HepG2 (cell line): ENCODE measurements around the gene PGGT1B. TPM values are rescaled to one million over a fixed set of nuclear protein-coding genes. Genes with fewer than 3 reads are reported as not detected.
A peak's percentile ranks its signal among the peaks of the same experiment; 100 is the strongest.

ENCODE experiments used
- ARNT ChIP-seq: fragments of 450-650 bp; IDR thresholded peaks from 2 replicates; pipeline ENCODE4 v1.6.1; 2017
- BCLAF1 ChIP-seq: fragments of 450-650 bp; IDR thresholded peaks from 2 replicates; pipeline ENCODE4 v1.6.1; 2017; ENCODE audit warnings: mild to moderate bottlenecking
- CREB3 ChIP-seq: sonication (generic); formaldehyde crosslinking; IDR thresholded peaks from 2 replicates; pipeline ENCODE4 v1.5.0; 2020; ENCODE audit warnings: missing genetic modification reagents
- FOXJ3 ChIP-seq: sonication (generic); formaldehyde crosslinking; IDR thresholded peaks from 2 replicates; pipeline ENCODE4 v1.4.0; 2020; ENCODE audit warnings: missing genetic modification reagents, mild to moderate bottlenecking, borderline replicate concordance
- GLI4 ChIP-seq: sonication (generic); formaldehyde crosslinking; IDR thresholded peaks from 2 replicates; pipeline ENCODE4 v1.5.1; 2020; ENCODE audit warnings: missing genetic modification reagents, mild to moderate bottlenecking, moderate library complexity, borderline replicate concordance
- KMT2B ChIP-seq: IDR thresholded peaks from 2 replicates; pipeline ENCODE4 v1.6.1; 2016; ENCODE audit warnings: missing genetic modification reagents, missing compliant biosample characterization
- MTF2 ChIP-seq: sonication (generic); formaldehyde crosslinking; IDR thresholded peaks from 2 replicates; pipeline ENCODE4 v1.5.0; 2020; ENCODE audit warnings: missing genetic modification reagents, borderline replicate concordance
- MXD4 ChIP-seq: IDR thresholded peaks from 2 replicates; pipeline ENCODE4 v1.6.1; 2016; ENCODE audit warnings: mild to moderate bottlenecking, missing biosample characterization, missing genetic modification reagents
- MYNN ChIP-seq: sonication (generic); formaldehyde crosslinking; IDR thresholded peaks from 2 replicates; pipeline ENCODE4 v1.4.0; 2020; ENCODE audit warnings: mild to moderate bottlenecking, low read depth, missing genetic modification reagents
- NCOA5 ChIP-seq: sonication (generic); formaldehyde crosslinking; IDR thresholded peaks from 2 replicates; pipeline ENCODE4 v1.4.0; 2020; ENCODE audit warnings: missing genetic modification reagents
- NR1H2 ChIP-seq: sonication (generic); formaldehyde crosslinking; IDR thresholded peaks from 2 replicates; pipeline ENCODE4 v1.8.1; 2022; ENCODE audit warnings: low read depth, missing genetic modification reagents, borderline replicate concordance
- PAX8 ChIP-seq: sonication (generic); formaldehyde crosslinking; IDR thresholded peaks from 2 replicates; pipeline ENCODE4 v1.8.0; 2022; ENCODE audit warnings: mild to moderate bottlenecking, missing genetic modification reagents, borderline replicate concordance
- RBM39 ChIP-seq: fragments of 200-400 bp; formaldehyde crosslinking; IDR thresholded peaks from one replicate; pipeline ENCODE4 v1.6.1; 2018; ENCODE audit warnings: antibody characterized with exemption, mild to moderate bottlenecking, low read depth, low read length; ENCODE audit not compliant: poor library complexity, severe bottlenecking
- SRSF1 ChIP-seq: fragments of 200-400 bp; formaldehyde crosslinking; optimal IDR thresholded peaks from 2 replicates; pipeline ENCODE3; 2017; ENCODE audit warnings: mild to moderate bottlenecking, low read depth, low read length, moderate library complexity
- THYN1 ChIP-seq: sonication (generic); formaldehyde crosslinking; IDR thresholded peaks from 2 replicates; pipeline ENCODE4 v1.8.1; 2023; ENCODE audit warnings: low read depth, mild to moderate bottlenecking, moderate library complexity, missing genetic modification reagents, borderline replicate concordance
- TMF1 ChIP-seq: sonication (generic); formaldehyde crosslinking; IDR thresholded peaks from 2 replicates; pipeline ENCODE4 v1.8.1; 2022; ENCODE audit warnings: low read depth, missing genetic modification reagents
- U2AF1 ChIP-seq: fragments of 200-400 bp; formaldehyde crosslinking; optimal IDR thresholded peaks from 2 replicates; pipeline ENCODE3; 2017; ENCODE audit warnings: mild to moderate bottlenecking, low read depth, low read length
- ZBTB20 ChIP-seq: sonication (generic); formaldehyde crosslinking; IDR thresholded peaks from 2 replicates; pipeline ENCODE4 v1.8.1; 2023; ENCODE audit warnings: missing genetic modification reagents, low read depth, mild to moderate bottlenecking, borderline replicate concordance
- ZBTB33 ChIP-seq: sonication (generic); formaldehyde crosslinking; IDR thresholded peaks from 2 replicates; pipeline ENCODE4 v1.4.0; 2020; ENCODE audit warnings: missing genetic modification reagents
- ZNF34 ChIP-seq: sonication (generic); formaldehyde crosslinking; IDR thresholded peaks from 2 replicates; pipeline ENCODE4 v1.4.0; 2020; ENCODE audit warnings: mild to moderate bottlenecking, missing genetic modification reagents, borderline replicate concordance
- ZNF674 ChIP-seq: sonication (generic); formaldehyde crosslinking; IDR thresholded peaks from 2 replicates; pipeline ENCODE4 v1.5.0; 2020; ENCODE audit warnings: low read depth, mild to moderate bottlenecking, missing genetic modification reagents
- ZNF710 ChIP-seq: sonication (generic); formaldehyde crosslinking; IDR thresholded peaks from 2 replicates; pipeline ENCODE4 v1.5.0; 2020; ENCODE audit warnings: mild to moderate bottlenecking, missing genetic modification reagents, borderline replicate concordance
- ZNF737 ChIP-seq: sonication (generic); formaldehyde crosslinking; IDR thresholded peaks from 2 replicates; pipeline ENCODE4 v1.5.0; 2020; ENCODE audit warnings: missing genetic modification reagents, mild to moderate bottlenecking, borderline replicate concordance
- ZNF768 ChIP-seq: sonication (generic); formaldehyde crosslinking; IDR thresholded peaks from 2 replicates; pipeline ENCODE4 v1.4.0; 2020; ENCODE audit warnings: missing genetic modification reagents
- polyA plus RNA-seq, 8 experiments: library from polyadenylated mRNA; depleted of rRNA in 3 of 8; stranded (reverse) in 7 of 8; unstranded in 1 of 8; fragments of >200 nt; fragmentation: Illumina TruSeq in 4 of 8; extraction: Trizol in 4 of 8; gene quantifications; 2 replicates each; pipeline versions ENCODE4 v1.2.1 to v1.2.3, GENCODE V29; 2011 to 2016; ENCODE audit warnings: low read depth in 4 of 8, missing spikeins in 1 of 8, mixed read lengths in 1 of 8; ENCODE audit not compliant: insufficient read depth in 1 of 8
- total RNA-seq, 5 experiments: library from RNA; depleted of rRNA; stranded (reverse); fragments of >200 nt; fragmentation: Illumina TruSeq; extraction: Trizol; gene quantifications; 2 replicates each; pipeline ENCODE4 v1.2.3, GENCODE V29; 2016; ENCODE audit warnings: low read depth in 1 of 5

Gene PGGT1B
- total and polyA plus RNA-seq, 2 of the 13 experiments (the other 11 are each of a cell fraction or from before 2014, with no cell fraction given) = 2.4 to 42.7 TPM

- TF ChIP-seq PAX8 (CRISPR knock-in tag) (no peak), FOXJ3 (CRISPR knock-in tag) (no peak), ZNF674 (no peak), TMF1 (CRISPR knock-in tag) (no peak), MYNN (CRISPR knock-in tag) (no peak), ZNF710 (CRISPR knock-in tag) (no peak), THYN1 (CRISPR knock-in tag) (no peak), ZBTB20 (CRISPR knock-in tag) (no peak), RBM39 (peak; percentile 45), NR1H2 (no peak), ZNF34 (CRISPR knock-in tag) (no peak), BCLAF1 (no peak), CREB3 (CRISPR knock-in tag) (no peak), SRSF1 (no peak), ARNT (no peak), ZBTB33 (CRISPR knock-in tag) (no peak), MXD4 (CRISPR knock-in tag) (no peak), NCOA5 (CRISPR knock-in tag) (no peak), MTF2 (CRISPR knock-in tag) (peak; percentile 90), ZNF768 (0 out of 2 replicates have a peak, but pooled peaks have one; percentile 18), ZNF737 (no peak), GLI4 (CRISPR knock-in tag) (no peak), KMT2B (CRISPR knock-in tag) (no peak), U2AF1 (no peak)
Observed at GRCh38 chr5:115180165-115180709, 82.4 kb downstream of the PGGT1B start (continued).
